Neutrophil (primary cell): ENCODE results near the gene ECT2.

Experiments used
- H3K27ac ChIP-seq: fragments of 200-600 bp; sonication (generic); 2 replicates; pipeline ENCODE4 v1.5.1; 2016; ENCODE audit warnings: mild to moderate bottlenecking, moderate library complexity
- H3K27me3 ChIP-seq: fragments of 200-600 bp; sonication (generic); 2 replicates; pipeline ENCODE4 v1.6.0; 2016; ENCODE audit warnings: mild to moderate bottlenecking
- H3K36me3 ChIP-seq: fragments of 200-600 bp; sonication (generic); 2 replicates; pipeline ENCODE4 v1.5.1; 2017
- H3K4me1 ChIP-seq, 2 experiments: fragments of 200-600 bp in 1 of 2; sonication (generic) in 1 of 2; 1 replicate in 1 of 2; 2 replicates in 1 of 2; pipeline versions ENCODE4 v1.5.1 to v1.6.1; 2013 to 2016; ENCODE audit warnings: low read depth in 1 of 2, low read length in 1 of 2, mild to moderate bottlenecking in 1 of 2, moderate library complexity in 1 of 2; ENCODE audit not compliant: control insufficient read depth in 1 of 2, insufficient read depth in 1 of 2
- H3K4me3 ChIP-seq, 2 experiments: fragments of 200-600 bp in 1 of 2; sonication (generic) in 1 of 2; 1 replicate in 1 of 2; 2 replicates in 1 of 2; pipeline ENCODE4 v1.5.1; 2013 to 2016; ENCODE audit warnings: low read depth in 1 of 2, low read length in 1 of 2, mild to moderate bottlenecking in 1 of 2, moderate library complexity in 1 of 2
- H3K9me3 ChIP-seq: fragments of 200-600 bp; sonication (generic); 2 replicates; pipeline ENCODE4 v1.5.1; 2016
- TF ChIP-seq, protein P1 (sequence below): fragments of 200-600 bp; sonication (generic); IDR thresholded peaks from 2 replicates; pipeline ENCODE4 v1.5.1; 2016; ENCODE audit warnings: antibody characterized with exemption

Gene ECT2

DNA sequence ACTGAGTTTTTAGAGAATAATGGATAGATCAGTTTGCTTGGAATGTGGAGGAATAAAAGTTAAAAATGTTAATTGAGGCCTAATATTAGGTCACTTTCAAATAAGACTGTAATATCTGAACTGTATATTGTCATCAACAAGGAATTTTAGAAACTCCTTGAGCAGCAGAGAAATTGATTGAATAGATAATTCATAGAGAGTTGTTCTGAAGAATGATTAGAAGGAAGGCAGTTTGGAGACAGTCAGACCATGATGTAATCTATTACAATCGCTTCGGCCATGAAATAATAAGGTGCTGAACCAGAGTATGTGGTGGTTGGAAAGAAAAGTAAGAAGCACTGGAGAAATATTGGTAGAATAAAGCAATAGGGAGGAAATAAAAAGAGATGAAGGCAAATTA, 15.7 kb downstream of the ECT2 start:
- no peak overlapping the region for H3K27ac ChIP-seq
- no peaks in the 10 kb centered on the region for H3K4me1 ChIP-seq
- H3K27me3 ChIP-seq: no peaks in the 10 kb centered on the region
- H3K9me3 ChIP-seq: no peaks in the 10 kb centered on the region
- H3K36me3 ChIP-seq: peaks cover 77% of the 10 kb centered on the region
- TF ChIP-seq, protein P1, sequence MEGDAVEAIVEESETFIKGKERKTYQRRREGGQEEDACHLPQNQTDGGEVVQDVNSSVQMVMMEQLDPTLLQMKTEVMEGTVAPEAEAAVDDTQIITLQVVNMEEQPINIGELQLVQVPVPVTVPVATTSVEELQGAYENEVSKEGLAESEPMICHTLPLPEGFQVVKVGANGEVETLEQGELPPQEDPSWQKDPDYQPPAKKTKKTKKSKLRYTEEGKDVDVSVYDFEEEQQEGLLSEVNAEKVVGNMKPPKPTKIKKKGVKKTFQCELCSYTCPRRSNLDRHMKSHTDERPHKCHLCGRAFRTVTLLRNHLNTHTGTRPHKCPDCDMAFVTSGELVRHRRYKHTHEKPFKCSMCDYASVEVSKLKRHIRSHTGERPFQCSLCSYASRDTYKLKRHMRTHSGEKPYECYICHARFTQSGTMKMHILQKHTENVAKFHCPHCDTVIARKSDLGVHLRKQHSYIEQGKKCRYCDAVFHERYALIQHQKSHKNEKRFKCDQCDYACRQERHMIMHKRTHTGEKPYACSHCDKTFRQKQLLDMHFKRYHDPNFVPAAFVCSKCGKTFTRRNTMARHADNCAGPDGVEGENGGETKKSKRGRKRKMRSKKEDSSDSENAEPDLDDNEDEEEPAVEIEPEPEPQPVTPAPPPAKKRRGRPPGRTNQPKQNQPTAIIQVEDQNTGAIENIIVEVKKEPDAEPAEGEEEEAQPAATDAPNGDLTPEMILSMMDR: no peak
- H3K4me3 ChIP-seq: no peak overlapping the region

DNA sequence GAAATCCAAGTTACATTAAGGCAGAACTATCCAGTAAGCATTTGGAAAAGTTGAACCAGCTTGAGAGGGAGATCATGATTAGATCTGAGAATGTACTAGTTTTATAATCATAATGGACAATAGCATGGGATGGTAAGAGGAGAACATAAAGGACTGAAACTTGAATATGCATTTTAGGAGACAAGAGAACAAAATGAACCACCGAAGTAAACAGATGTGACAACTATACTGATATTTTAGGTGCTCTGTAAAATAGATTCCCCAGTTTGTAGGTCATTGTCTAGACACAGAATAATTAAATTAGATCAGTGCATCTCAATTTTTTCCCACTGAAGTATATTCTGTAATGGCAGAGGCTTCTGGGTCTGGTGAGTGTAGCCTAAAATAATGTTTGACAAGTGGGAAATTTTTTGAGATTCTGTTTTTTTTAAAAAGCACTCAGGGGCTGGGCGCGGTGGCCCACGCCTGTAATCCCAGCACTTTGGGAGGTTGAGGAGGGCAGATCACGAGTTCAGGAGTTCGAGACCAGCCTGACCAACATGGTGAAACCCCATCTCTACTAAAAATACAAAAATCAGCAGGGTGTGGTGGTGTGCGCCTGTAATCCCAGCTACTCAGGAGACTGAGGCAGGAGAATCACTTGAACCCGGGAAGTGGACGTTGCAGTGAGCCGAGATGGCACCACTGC, 16.3 kb downstream of the ECT2 start:
- Histone ChIP-seq H3K9me3 (no peaks in the 10 kb centered on the region), H3K27me3 (no peaks in the 10 kb centered on the region), H3K4me3 (no peak overlapping the region), H3K4me1 (no peaks in the 10 kb centered on the region), H3K36me3 (peaks cover 83% of the 10 kb centered on the region), H3K27ac (no peak overlapping the region)
- TF ChIP-seq, protein P1: no peak

DNA sequence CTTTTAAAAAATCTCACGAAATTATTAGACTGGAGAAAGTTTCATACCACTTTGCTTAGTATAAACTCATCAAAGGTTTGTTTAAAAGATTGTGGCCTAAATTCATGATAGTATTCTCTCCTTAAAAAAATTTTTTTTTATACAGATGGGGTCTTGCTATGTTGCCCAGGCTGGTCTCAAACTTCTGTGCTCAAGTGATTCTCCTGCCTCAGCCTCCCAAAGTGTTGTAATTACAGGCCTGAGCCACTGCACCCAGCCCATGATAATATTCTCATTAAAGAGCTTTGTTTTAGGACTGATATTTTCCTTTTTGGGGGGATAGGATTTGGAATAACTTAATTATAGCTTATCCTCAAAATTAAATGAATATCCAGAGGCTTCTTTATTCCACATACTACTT, 19.9 kb downstream of the ECT2 start:
- Histone ChIP-seq H3K27me3 (no peaks in the 10 kb centered on the region), H3K27ac (no peak overlapping the region), H3K4me3 (no peak overlapping the region), H3K4me1 (no peaks in the 10 kb centered on the region), H3K36me3 (peaks cover 72% of the 10 kb centered on the region), H3K9me3 (no peaks in the 10 kb centered on the region)
- TF ChIP-seq, protein P1: no peak

DNA sequence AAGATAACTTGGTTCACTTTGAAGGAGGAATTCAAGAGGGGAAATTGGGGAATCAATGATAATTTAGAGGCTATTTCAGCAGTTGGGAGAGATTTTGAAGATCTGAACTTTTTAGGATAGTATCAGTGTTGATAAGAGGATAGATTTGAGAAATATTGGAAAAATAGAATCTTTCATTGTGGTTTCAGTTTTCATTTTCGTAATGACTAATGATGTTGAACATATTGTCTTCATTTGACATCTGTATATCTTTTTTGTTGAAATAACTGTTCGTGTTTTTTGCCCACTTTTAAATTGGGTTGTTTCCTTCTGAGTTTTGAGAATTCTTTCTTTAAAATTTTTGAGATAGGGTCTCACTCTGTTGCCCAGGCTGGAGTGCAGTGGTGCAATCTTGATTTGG, 21.1 kb downstream of the ECT2 start:
- no peak overlapping the region for H3K4me3 ChIP-seq
- TF ChIP-seq, protein P1: no peak
- H3K27me3 ChIP-seq: no peaks in the 10 kb centered on the region
- H3K4me1 ChIP-seq: no peaks in the 10 kb centered on the region
- no peaks in the 10 kb centered on the region for H3K9me3 ChIP-seq
- peaks cover 61% of the 10 kb centered on the region for H3K36me3 ChIP-seq
- no peak overlapping the region for H3K27ac ChIP-seq

DNA sequence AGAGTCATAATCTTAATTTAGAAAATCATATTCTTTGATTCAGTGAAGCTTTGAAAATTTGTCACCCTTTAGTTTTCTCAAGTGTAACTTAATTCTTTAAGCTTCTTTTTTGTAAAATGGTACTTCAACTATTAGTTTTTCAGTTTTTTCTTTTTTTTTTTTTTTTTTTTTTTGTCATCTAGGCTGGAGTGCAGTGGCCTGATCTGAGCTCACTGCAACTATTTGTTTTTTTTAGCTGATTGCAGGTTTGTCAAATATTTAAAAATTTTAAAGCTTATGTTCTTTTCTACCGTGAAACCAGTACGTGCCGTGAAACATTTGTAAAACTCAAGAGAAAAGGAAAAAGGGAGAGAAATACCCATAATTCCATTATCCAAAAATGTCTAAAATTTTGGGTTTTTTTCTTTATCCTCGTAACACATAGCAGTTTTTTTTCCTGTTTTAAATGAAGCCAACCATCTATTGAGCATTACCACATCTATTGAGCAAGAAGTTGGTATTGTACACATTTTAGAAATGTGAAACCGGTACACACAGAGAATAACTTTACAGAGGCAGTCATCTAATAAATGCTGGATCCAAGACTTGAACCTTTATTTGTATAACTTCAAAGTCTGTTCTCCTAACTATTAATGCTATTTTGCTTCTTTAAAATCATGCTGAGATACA, 25.7 kb downstream of the ECT2 start:
- Histone ChIP-seq H3K27me3 (no peaks in the 10 kb centered on the region), H3K4me1 (no peaks in the 10 kb centered on the region), H3K27ac (no peak overlapping the region), H3K9me3 (no peaks in the 10 kb centered on the region), H3K4me3 (no peak overlapping the region), H3K36me3 (peaks cover 41% of the 10 kb centered on the region)
- TF ChIP-seq, protein P1: no peak
